ENCODE results near the gene DCTN1. TPM values are rescaled to one million over a fixed set of nuclear protein-coding genes. Genes with fewer than 3 reads are reported as not detected.

The DCTN1 gene
- total RNA-seq, 1 experiment from 2014 or later: 172 TPM

GRCh38 chr2:74328573-74328972 lies 51.5 kb downstream of the DCTN1 start:
- CTCF ChIA-PET: no interaction called here
- no peak for DNase-seq (ENCODE audit: low spot score)
- Histone ChIP-seq H3K4me1 (ENCODE audit: insufficient read depth, low read length, poor library complexity, severe bottlenecking) (no peaks in the 10 kb centered on the region), H3K27ac (ENCODE audit: low read depth, low read length, poor library complexity, severe bottlenecking) (no peak overlapping the region), H3K27me3 (replicated peaks; ENCODE audit: insufficient read depth, low read depth, low read length, poor library complexity) (no peaks in the 10 kb centered on the region), H3K4me3 (ENCODE audit: low read depth, low read length, poor library complexity, severe bottlenecking) (no peak overlapping the region), H3K36me3 (ENCODE audit: insufficient read depth, low read length, poor library complexity, severe bottlenecking) (no peaks in the 10 kb centered on the region), H3K9me3 (ENCODE audit: low read depth, low read length, poor library complexity, severe bottlenecking) (no peaks in the 10 kb centered on the region)
- intact Hi-C loops (cut with micrococcal nuclease; ENCODE audit: unreplicated experiment): no loop called here
- POLR2A ChIA-PET (ENCODE audit: low non-redundant PET): no interaction called here
- BruUV-seq (replicated peaks): no TSS peak
- no peak for TF ChIP-seq EZH2 (IDR thresholded peaks at IDR 0.05; ENCODE audit: borderline replicate concordance, low read depth, low read length, poor library complexity, severe bottlenecking)
- TF ChIP-seq, protein P1, sequence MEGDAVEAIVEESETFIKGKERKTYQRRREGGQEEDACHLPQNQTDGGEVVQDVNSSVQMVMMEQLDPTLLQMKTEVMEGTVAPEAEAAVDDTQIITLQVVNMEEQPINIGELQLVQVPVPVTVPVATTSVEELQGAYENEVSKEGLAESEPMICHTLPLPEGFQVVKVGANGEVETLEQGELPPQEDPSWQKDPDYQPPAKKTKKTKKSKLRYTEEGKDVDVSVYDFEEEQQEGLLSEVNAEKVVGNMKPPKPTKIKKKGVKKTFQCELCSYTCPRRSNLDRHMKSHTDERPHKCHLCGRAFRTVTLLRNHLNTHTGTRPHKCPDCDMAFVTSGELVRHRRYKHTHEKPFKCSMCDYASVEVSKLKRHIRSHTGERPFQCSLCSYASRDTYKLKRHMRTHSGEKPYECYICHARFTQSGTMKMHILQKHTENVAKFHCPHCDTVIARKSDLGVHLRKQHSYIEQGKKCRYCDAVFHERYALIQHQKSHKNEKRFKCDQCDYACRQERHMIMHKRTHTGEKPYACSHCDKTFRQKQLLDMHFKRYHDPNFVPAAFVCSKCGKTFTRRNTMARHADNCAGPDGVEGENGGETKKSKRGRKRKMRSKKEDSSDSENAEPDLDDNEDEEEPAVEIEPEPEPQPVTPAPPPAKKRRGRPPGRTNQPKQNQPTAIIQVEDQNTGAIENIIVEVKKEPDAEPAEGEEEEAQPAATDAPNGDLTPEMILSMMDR (conservative IDR thresholded peaks at IDR 0.05; ENCODE audit: low read depth, low read length): no peak

- no peaks in the 10 kb centered on the region for H3K27me3 ChIP-seq (replicated peaks; ENCODE audit: insufficient read depth, low read depth, low read length, poor library complexity)
- no peaks in the 10 kb centered on the region for H3K4me1 ChIP-seq (ENCODE audit: insufficient read depth, low read length, poor library complexity, severe bottlenecking)
- no peak overlapping the region for H3K4me3 ChIP-seq (ENCODE audit: low read depth, low read length, poor library complexity, severe bottlenecking)
- DNase-seq (ENCODE audit: low spot score): no peak
- TF ChIP-seq, protein P1 (conservative IDR thresholded peaks at IDR 0.05; ENCODE audit: low read depth, low read length): no peak
- TF ChIP-seq EZH2 (IDR thresholded peaks at IDR 0.05; ENCODE audit: borderline replicate concordance, low read depth, low read length, poor library complexity, severe bottlenecking): no peak
- intact Hi-C loops (cut with micrococcal nuclease; ENCODE audit: unreplicated experiment): no loop called here
- no peak overlapping the region for H3K27ac ChIP-seq (ENCODE audit: low read depth, low read length, poor library complexity, severe bottlenecking)
- H3K36me3 ChIP-seq (ENCODE audit: insufficient read depth, low read length, poor library complexity, severe bottlenecking): no peaks in the 10 kb centered on the region
- no TSS peak for BruUV-seq (replicated peaks)
- no peaks in the 10 kb centered on the region for H3K9me3 ChIP-seq (ENCODE audit: low read depth, low read length, poor library complexity, severe bottlenecking)
- ChIA-PET CTCF (no interaction called here), POLR2A (ENCODE audit: low non-redundant PET) (no interaction called here)
Measured at GRCh38 chr2:74328074-74328473, 52.0 kb downstream of the DCTN1 start.

GRCh38 chr2:74327627-74328026 lies 52.5 kb downstream of the DCTN1 start:
- intact Hi-C loops (cut with micrococcal nuclease; ENCODE audit: unreplicated experiment): no loop called here
- CTCF ChIA-PET: no interaction called here
- TF ChIP-seq EZH2 (IDR thresholded peaks at IDR 0.05; ENCODE audit: borderline replicate concordance, low read depth, low read length, poor library complexity, severe bottlenecking): no peak
- TF ChIP-seq, protein P1 (conservative IDR thresholded peaks at IDR 0.05; ENCODE audit: low read depth, low read length): no peak

More at GRCh38 chr2:74327627-74328026, 52.5 kb downstream of the DCTN1 start:
- Histone ChIP-seq H3K27ac (ENCODE audit: low read depth, low read length, poor library complexity, severe bottlenecking) (no peak overlapping the region), H3K9me3 (ENCODE audit: low read depth, low read length, poor library complexity, severe bottlenecking) (no peaks in the 10 kb centered on the region), H3K4me1 (ENCODE audit: insufficient read depth, low read length, poor library complexity, severe bottlenecking) (no peaks in the 10 kb centered on the region), H3K27me3 (replicated peaks; ENCODE audit: insufficient read depth, low read depth, low read length, poor library complexity) (no peaks in the 10 kb centered on the region), H3K36me3 (ENCODE audit: insufficient read depth, low read length, poor library complexity, severe bottlenecking) (no peaks in the 10 kb centered on the region), H3K4me3 (ENCODE audit: low read depth, low read length, poor library complexity, severe bottlenecking) (no peak overlapping the region)
- no TSS peak for BruUV-seq (replicated peaks)
- POLR2A ChIA-PET (ENCODE audit: low non-redundant PET): no interaction called here
- DNase-seq (ENCODE audit: low spot score): no peak
